NCI-H1417 (cell line): ENCODE measurements around the gene PRKAB1.
"Not testable (repeated sequence)": the region's sequence is repeated elsewhere in the genome, so short reads cannot be mapped to it uniquely, and the experiment has no call there.

Experiments
- DNase-seq, 3 experiments: peaks; one replicate each; lab custom pipeline; 2025; lab: John Stamatoyannopoulos, UW

PRKAB1 gene, protein sequence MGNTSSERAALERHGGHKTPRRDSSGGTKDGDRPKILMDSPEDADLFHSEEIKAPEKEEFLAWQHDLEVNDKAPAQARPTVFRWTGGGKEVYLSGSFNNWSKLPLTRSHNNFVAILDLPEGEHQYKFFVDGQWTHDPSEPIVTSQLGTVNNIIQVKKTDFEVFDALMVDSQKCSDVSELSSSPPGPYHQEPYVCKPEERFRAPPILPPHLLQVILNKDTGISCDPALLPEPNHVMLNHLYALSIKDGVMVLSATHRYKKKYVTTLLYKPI

GRCh38 chr12:119667577-119668323, at the start of gene PRKAB1:
PRKAB1 (plus strand) TSS chr12:119668133; CDS start chr12:119668245, 112 bp downstream.
- DNase-seq = peak; percentile 98 to 99 (median 99)

DNA sequence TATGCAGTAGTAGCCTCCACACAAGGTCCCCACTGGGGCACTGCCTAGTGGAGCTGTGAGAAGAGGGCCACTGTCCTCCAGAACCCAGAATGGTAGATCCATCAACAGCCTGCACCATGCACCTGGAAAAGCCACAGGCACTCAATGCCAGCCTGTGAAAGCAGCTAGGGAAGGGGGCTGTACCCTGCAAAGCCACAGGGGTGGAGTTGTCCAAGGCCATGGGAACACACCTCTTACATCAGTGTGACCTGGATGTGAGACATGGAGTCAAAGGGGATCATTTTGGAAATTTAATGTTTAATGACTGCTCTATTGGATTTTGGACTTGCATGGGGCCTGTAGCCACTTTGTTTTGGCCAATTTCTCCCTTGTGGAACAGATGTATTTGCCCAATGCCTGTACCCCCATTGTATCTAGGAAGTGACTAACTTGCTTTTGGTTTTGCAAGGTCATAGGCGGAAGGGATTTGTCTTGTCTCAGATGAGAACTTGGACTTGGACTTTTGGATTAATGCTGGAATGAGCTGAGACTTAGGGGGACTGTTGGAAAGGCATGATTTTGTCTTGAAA, 49.5 kb upstream of the PRKAB1 start:
- DNase-seq = not testable (repeated sequence)

DNA sequence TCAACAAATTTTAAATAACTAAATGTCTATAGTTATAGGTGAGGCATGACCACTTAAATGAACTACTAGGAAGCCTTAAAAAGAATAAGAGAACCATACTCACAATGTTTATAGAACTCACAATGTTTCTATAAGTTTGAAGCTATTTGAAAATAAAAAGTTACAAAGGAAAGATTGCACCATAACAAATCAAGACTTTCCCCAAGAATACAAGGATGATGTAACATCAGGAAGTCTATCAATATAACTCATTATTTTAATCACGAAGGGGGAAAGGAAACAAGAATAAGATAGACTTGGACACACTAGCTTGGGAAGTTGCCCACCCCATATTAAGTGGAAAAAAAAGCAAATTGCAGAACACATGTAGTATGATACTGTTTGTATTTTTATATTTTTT, 47.4 kb upstream of the PRKAB1 start:
- DNase-seq = no peak

- no peak for DNase-seq
Observed at GRCh38 chr12:119621878-119622277, 46.1 kb upstream of the PRKAB1 start.

- peak; percentile 40 to 78 (median 69) for DNase-seq
Observed at GRCh38 chr12:119624966-119625365, 43.0 kb upstream of the PRKAB1 start.

DNA sequence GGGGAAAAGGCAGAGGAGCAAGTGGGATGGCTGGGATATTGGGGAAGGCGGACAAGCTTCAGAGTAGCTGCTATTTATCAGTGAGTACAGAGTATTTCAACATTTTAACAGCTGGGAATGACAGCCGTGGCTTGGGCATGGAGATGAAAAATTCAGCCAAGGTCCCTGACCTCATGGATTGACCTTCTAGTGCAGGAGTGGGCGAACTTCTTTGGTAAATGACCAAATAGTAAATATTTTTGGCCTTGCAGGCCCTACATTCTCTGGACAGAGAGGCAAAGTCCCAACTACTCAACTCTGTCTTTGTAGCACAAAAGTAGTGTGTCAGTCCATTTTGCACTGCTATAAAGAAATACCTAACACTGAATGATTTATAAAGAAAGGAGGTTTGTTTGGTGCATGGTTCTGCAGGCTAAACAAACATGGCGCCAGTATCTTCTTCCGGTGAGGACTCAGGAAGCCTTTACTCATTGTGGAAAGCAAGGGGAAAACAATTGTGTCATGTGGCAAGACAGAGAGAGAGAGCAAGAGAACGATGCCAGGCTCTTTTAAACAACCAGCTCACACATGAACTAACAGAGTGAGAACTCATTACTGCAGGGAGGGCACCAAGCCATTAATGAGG, 40.8 kb upstream of the PRKAB1 start:
- DNase-seq = no peak

DNA sequence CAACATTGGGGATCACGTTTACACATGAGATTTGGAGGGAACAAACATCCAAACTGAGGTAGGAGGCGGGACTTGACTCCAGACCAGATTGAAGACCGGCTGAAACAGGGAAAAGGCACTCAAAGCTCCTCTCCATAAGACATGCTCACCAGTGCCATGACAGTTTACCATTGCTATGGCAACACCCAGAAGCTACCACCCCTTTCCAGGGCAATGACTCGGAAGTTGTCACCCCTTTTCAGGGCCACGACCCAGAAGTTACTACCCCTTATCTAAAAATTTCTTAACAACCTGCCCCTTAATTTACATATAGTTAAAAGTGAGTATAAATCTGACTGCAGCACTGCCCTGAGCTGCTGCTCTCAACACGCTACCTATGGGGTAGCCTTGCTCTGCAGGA, 40.2 kb upstream of the PRKAB1 start:
- DNase-seq = no peak

DNA sequence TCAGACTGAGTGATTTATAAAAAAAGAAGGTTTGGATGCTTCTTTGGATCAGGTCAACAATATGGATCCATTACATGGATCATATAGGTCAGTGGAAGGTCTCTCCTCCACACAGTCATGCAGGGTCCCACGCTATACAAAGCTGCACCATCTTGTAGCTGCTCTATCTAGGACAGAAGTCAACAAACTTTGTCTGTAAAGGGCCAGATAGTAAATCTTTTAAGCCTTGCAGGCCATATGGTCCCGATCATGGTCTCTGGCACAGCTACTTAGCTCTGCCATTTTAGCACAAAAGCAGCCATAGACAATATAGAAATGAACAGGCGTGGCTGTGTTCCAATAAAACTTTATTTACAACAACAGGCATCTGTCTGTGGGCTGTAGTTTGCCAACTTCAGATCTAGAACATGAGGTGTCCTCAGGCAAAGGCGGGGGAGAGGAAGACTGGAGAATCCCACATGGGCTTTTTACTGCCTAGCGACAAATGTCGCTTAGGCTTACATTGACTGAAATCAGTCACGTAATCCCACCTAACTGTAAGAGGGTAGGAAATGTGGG, 37.6 kb upstream of the PRKAB1 start:
- no peak for DNase-seq

DNA sequence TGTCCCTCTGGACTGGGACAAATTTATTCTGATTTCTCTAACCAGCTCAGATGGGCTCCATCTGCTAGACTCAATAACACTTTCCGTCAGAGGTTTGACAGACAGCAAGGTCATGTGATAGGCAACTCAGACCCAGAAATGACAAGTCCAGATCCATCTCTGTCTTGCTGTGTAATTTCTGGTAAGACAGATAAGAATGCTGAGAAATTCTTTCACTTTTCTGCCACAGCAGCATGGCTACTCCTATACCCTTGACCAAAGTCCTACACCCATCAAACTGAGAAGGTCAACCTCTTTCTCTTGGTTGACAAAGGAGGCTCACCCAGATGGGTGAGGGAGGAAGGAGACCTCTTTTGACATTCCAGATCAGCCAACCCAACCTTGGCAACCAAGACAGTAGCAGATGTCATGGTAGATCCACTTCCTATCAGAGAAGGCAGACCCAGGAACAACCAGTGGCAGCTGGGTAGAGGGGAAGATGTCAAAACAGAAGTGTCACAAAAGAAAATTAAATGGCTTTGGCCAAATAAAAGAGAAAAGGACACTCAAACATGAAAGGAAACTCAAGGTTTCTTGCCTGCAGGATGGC, 36.9 kb upstream of the PRKAB1 start:
- DNase-seq = no peak

DNA sequence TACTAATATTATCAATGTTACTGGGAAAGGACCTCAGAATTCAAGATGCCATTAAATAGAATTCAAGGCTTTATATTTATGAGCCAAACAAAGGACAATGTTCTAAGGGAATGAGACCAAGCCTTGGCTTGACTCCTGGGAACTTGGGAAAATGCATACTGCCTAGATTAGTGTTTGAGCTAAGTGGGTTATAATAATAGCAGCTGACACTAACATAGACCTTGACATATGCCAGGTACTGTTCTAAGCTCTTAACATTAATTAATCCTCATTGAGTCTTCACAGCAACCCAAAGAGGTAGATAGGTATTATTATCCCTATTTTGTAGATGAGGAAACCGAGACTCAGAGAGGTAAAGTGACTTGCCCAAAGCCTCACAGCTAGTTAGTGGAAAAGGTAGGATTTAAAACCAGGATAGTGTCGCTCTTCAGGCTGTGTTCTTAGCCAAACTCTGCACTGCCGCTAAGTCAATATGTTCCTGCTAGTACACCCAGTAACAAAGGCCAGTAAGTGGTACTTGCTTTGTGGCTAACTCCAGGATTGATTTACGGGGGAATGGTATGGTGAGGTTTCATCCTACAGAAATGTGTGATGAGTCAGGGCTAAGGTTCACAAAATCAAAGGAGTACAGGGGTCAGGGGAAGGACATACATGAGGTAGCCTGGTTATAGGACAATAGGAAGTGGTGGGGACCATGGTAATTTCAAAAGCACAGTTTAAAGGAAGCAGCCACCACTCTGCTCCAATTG, 35.8 kb upstream of the PRKAB1 start:
- no peak for DNase-seq

DNA sequence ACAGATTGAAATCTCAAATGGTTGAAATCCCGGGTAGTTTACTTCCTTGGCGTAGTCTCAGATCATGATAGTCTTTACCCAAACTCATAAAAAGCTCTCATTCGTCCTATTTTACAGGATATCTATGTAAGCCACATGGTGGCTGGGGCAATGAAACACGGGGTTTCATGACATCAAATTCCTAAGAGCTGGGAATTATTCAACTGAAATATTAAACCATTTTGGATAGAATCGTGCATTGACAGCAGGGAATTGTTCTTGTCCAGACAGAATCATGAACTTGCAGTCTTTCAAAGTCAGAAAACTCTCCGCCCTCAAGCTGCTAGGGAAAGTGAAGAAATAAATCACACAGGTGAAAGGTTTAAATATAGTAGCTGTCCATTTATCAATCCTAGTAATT, 33.2 kb upstream of the PRKAB1 start:
- DNase-seq = no peak

GRCh38 chr12:119642986-119643385, 24.9 kb upstream of the PRKAB1 start:
- DNase-seq = no peak

DNA sequence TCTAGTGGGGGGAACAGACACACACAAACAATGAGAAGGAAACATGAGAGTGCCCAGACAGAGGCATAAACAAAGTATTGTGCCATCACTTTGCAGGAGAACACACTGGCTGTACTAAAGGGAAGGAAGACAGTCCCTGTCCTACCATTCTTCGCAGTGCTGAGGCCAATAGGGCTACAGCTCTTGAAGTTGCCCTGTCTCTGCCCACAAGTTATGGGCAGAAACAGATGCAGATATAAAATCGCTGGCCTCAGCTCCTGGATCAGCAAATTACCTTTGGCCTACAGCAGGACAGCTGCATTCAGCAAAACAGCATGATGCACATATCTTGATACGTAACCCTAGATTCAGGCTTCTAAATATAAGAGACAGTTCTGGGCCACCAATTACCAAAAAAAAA, 23.0 kb upstream of the PRKAB1 start:
- no peak for DNase-seq

DNA sequence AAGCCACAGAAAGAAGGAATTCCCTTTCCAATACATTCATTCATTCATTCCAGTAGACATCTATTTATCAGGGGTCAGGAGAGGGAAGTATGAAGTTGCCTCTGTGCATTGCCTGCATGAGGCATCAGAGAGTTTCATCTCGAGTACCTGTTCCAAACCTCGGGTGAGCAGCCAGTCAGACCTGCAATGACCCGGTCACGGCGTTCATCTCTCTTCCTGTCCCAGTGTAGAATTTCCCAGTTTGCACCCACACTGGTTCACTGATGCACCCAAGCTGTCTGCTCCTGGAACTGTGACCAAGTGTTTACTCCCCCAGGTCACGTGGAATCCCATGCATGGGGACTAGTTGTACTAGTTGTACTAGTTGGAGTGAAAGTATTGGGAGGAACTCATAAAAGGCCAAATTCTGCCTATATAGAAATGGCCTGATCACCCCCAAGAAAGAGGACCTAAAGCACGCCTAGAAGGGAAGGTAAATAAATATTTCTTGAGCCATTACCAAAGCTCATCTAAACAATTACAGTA, 22.3 kb upstream of the PRKAB1 start:
- no peak for DNase-seq

GRCh38 chr12:119649202-119649808, 18.6 kb upstream of the PRKAB1 start:
- peak in 2 of 3 experiments; percentile 42 to 56 for DNase-seq

DNA sequence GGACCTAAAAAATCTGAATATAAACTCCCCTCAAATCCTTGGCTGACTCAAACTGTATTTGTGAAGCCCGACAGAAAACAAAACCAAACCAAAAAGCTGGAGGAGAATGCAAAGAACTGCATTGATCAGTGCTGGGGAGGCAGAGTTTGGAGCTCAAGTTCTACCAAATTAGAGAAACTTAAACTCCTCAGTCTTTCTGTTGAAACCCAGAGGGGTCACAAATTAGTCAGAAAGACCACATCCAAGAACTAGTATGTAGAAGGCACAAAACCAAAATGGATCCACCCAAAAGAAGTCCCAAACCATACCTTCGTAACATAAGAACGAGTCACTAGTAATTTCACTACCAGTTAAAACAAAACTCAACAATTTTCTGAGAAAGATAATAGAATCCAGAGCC, 15.3 kb upstream of the PRKAB1 start:
- DNase-seq = no peak

DNA sequence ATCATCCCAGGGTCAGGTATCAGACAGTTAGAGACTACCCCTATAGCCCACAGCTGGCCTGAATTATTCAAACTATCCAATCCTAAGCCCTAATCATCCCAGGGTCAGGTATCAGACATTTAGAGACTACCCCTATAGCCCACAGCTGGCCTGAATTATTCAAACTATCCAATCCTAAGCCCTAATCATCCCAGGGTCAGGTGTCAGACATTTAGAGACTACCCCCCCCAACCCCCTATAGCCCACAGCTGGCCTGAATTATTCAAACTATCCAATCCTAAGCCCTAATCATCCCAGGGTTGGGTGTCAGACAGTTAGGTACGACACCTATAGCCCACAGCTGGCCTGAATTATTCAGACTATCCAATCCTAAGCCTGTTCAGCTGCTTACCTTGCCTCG, 10.9 kb upstream of the PRKAB1 start:
- DNase-seq = not testable (repeated sequence)

GRCh38 chr12:119658166-119658565, 9.8 kb upstream of the PRKAB1 start:
- peak in 2 of 3 experiments; percentile 33 to 57 for DNase-seq

- DNase-seq = peak; percentile 21 to 72 (median 67)
Observed at GRCh38 chr12:119659289-119659897, 8.5 kb upstream of the PRKAB1 start.

- DNase-seq = peak in 1 of 3 experiments; percentile 10
Observed at GRCh38 chr12:119660076-119660475, 7.9 kb upstream of the PRKAB1 start.
